Renal cortical epithelial cell (primary cell): ENCODE measurements around the gene MAMLD1. TPM values are rescaled to one million over a fixed set of nuclear protein-coding genes. Genes with fewer than 3 reads are reported as not detected.

ENCODE experiments used
- DNase-seq: peaks from one replicate; pipeline ENCODE4 v3.0.0-alpha.2; 2011; ENCODE audit warnings: low read depth
- total RNA-seq: library from RNA; depleted of rRNA; stranded (reverse); fragments of >200 nt; gene quantifications from 2 replicates; pipeline ENCODE4 v1.2.3, GENCODE V29; 2014

Gene MAMLD1
- total RNA-seq, 1 donor from 2014 or later: 0.40 TPM

DNA sequence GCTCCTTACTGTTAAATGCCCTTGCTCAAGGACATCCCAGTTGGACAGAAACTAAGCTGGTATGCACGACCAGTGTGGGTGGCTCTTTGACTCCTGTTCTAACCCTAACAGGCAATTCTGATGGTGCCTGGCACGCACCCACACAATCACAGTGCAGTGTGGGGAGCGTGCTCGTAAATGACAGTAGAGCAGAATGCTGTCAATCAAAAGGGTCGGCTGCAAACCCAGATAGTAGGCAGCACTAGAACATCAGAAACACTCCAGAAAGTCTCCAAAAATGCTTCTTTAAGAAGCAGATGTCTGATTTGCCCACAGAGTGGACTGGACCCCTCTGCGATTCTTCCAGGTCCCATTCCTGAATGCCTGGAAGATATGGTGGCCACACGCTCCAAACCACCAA, 167.7 kb downstream of the MAMLD1 start:
- DNase-seq: no peak

DNA sequence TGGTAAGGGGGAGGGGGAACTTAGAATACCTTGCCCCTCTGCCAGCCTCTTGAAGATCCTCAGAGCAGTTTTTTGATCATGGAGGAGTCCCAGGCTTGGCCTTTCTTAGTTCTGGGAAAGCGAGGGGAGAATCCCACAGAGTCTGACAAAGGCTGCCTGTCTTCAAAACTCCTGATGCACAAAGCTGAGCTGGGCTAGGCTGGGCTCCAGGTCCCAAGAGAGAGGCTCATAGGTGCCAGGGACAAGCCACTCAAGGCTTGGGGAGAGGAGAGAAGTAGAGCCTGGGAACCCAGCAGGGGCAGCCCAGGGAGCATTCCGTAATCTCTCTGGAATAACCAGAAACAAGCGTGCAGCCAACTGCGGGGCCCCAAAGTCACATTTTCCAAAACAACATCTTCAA, 168.3 kb downstream of the MAMLD1 start:
- no peak for DNase-seq

DNA sequence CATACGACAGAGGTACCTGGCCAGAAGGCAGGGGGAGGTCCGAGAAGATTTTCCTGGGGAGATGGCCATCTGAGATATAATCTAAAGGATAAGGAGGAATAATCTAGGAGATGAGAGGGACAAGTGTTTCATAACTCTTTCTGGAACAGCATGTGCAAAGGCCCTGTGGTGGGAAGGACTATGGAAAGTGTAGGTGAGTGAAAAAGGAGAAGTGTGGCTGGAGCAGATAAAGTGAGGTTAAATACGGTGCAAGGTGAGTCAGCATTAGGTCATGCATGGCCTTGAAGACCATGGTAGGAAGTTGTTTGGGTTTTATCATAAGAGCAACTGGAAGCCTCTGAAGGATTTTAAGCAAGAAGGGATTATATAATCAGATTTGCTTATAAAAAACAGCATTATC, 170.7 kb downstream of the MAMLD1 start:
- DNase-seq: no peak

DNA sequence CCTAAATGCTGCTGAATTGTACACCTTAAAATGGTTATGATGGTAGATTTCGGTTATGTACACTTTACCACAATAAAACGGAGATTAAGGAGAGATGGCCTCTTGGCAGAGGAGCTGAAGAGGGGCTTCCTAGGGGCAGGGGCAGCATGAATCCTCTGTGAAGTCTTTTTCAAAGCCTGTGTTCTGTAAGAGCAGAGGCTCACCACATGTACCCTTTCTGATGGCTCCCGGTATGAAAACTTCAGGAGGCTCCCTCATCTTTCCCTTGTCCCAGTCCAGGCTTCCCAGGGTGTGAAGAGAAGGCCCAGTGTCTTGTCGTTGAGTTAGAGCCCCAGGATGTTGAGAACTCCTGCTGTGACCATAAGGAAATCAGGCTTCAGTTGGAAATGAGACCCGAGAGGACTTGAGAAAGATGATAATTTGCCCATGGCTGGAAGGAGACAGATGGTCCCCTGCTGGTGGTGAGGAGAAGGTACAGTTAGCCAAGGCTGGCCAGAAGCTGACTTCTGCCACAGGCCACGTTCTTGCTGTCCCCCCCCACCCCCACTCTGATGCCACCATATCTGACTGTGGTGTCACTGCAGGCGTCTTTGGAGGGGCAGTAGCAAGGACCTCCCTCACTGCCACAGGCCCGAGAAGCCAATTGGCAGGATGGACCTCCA, 173.5 kb downstream of the MAMLD1 start:
- no peak for DNase-seq

DNA sequence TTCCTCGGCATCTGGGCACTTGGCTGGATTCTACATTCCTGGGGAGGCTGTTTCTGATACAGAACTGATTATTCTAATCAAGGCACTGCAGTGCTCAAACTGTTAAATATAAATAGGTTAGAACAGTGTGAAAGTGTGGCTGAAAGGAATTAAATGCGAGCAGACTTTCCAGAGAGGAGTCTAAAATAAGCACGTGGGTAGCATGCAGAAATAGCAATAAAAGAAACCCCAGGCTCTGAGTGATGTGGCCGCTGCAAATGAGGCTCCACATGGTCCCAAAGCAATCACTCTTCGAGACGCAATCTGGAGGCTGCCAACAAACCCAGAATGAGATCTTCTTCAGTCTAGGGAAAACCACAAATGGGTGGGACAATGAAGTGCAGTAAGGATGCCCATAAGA, 174.7 kb downstream of the MAMLD1 start:
- DNase-seq: no peak

DNA sequence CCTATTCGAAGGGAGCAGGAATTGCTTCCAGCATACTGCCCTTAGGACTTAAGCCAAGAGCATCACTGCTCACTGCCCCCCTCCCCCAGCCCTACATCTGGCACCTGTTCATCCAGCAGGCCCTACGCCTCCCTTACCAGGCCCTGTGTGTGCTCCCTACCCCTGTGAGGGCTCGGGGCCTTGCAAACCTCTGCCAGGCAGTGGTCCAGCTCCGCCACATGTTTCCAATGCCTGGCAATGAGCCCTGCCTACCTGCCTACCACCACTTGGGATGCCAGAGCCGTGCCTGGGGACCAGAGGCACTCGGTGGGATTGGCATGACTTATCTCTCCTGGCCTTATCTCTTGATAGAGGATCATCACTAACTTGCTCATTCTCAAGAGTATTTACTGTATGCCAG, 177.8 kb downstream of the MAMLD1 start:
- DNase-seq: no peak

DNA sequence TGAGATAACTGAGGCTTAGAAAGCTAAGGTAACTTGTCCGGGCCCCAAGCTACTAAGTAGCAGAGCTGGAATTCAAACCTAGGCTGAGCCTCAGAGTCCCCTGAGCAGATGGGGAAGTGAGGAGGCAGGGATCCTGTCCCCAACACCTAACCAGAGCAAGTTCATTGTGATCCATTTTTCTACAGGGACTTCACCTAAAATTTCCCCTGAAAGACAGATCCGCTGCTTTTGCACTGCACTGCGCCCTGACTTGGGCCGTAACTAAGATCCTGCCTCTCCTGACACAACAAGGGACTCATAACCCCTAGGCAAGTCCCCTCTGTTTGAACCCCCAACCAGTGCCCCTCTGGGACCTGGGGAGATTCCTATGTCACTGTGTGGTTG, 179.7 kb downstream of the MAMLD1 start:
- no peak for DNase-seq

DNA sequence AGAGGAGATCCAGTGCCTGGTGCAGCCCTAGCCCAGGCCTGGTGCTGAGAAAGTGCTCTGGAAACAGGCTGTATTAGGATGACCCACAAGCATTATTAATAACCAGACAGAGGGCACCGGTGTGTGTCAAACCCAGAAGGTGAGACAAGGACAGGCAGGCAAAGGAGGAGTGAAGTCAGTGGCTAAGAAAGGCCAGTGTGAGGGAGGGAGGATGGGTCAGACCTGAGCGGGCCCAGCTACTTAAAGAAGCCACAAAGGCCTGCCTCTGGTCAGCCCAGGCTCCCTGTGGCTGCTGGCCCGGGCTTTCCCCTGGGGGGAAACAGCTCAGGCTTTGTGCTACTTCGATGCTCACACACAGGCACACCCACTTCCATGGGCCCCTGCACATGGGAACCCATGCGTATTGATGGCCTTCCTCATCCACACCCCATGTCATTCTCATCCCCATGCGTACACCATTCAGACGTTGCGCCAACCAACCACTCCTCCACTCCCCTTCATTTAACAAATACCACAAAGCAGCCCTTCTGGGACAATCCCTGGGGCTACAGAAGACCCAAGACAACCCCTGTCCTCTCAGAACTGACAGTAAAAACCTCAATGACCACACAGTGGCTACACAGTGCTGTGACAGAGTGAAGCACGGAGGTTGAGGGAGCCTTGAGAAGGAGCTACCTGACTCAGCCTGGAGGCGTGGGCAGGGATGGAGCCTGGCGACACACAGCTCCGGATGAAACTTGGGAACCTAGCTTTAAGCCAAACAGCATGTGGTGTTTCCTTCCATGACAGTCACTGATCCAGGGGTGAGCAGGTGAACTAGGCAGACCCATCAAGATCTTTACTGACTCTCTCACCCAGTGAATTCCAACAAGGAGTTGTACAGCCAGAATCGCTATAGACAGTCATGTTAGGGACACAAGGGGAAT, 180.4 kb downstream of the MAMLD1 start:
- DNase-seq: peak; percentile 35

DNA sequence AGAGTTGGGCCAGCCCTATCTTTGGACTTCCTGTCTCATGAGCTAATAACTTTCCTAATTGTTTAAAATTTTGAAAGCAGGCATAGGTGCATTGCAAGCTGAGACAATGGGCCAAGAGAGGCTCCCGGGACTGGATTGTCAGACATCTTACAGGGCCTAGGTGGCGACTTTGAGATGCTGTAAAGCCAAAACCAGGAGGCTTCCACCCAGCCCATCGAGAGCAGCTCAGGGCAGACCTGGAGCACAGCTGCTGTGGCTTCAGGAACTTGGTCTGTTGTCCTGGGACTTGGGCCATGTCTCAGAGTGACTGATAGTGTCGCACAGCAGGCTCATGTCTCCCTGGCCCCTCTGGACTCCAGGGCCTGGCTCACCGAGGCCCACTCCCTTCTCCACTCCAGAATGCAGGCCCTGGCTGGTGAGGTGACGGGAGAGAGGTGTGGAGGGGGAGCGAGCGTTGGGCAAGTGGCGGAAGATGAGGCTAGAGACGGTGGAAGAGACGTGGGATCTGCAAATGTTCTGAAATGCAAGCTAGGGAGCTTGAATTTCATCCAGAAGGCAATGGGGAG, 181.2 kb downstream of the MAMLD1 start:
- no peak for DNase-seq

DNA sequence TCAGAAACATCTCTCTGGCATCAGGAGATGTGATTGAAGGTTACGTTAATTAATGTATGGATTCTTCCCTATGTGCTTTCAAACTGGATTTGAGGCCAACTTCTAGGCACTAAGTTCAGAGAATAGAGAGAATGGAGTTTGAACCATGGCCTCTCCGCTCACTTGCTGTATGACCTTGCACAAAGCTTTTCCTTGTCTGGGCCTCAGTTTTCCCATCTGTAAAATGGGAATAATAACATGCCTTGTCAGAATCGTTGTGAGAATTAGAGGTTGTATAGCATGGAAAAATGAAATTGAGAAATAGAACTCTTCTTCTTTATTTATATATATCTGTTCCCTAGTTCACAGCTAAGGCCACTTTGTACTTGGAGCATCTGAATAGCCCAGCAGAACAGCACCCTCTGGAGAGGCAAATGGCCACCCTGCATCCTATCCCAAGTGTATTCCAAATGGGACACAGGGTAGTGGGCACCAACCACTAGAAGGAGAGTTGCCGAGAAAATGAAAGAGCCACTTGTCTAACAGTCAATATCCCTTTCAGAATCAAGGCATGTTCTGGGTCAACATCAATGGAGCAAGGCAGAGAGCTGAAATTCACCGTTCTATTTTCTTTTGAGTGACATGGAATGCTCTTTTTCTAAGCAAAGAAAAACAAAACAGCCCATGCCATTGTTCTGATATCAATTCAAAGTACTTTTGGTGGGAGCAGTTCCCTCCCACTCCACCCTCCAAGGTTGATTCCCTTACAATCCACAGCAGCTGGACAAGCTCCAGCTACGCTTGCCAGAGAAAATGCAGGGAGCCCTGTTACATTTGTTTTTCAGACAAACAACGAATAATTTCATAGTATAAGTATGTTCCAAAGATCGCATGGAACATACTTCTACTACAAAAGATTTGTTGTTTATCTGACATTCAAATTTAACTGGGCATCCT, 182.0 kb downstream of the MAMLD1 start:
- DNase-seq: no peak

DNA sequence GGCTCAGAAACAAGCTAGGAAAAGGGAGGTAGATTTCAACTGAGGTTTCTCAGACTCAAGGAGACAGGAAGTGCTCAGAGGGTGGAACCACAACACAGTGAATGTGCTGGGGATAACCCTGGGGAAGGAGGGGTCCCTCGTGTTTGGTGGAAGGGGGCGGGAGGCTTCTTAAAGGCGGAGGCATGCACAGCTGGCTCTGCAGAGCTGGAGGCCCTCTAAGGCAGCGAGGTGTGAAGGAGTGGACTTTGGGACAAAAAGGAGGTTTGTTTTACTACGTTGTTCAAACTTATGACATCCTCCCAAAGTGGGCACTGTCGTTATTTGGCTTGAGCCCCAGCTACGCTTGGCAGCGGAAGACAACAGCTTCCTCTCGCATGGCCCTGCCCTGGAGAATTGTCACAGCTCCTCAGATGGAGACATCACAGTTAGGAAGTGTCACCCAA, 183.6 kb downstream of the MAMLD1 start:
- DNase-seq: peak; percentile 28

DNA sequence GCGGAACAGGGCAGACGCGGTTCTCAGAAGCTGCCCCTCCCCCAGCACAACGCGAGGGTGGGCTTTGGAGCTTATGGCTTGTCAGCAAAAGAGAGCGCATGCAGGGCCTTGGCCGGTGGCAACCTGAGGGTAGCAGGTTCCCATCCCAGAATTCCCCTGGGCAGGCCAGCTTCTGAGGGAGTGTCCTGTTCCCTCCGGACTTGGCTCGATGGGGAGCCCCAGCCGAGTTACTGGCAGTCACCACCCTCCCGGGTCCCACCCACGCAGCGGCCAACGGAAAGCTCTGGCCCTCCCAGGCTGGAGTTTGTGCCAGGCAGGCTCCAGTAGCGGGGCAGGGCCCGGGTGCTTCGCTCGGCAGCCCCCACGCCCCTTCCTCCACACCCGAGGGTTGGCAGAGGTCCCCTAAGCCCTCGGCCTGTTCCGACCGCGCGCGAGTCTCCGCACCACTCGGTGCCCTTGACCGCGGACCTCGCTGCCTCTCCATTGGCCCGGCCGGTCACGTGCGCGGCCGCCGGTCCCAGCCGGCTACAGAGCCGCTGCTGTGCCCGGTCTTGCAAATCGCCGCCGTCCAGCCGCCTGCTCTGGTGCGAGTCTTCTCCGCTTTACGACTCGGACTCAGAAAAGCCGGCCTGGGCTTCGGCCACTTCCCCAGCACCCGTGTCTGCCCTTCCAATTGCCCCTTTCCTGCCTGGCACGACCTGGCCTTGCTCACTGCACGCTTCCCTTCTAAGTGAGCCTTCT, 184.4 kb downstream of the MAMLD1 start:
- peak; percentile 43 for DNase-seq

DNA sequence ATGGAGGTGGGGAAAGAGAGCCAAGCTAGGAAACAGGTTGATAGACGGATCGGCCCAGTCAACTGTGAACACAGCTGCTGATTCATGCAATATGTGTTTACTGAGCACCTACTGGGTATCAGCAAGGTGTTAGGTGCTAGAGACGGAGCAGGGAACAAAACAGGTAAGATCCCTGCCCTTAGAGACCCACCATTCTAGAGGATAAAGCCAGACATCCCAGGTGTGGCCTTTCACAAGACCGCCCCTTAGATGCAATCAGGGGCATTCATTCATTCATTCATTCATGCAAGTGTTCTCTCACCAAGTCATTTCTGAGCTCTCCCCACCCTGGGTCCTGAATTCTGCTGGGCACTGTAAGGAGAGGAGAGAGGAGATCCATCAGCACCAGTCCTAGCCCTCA, 185.1 kb downstream of the MAMLD1 start:
- DNase-seq: peak; percentile 13

DNA sequence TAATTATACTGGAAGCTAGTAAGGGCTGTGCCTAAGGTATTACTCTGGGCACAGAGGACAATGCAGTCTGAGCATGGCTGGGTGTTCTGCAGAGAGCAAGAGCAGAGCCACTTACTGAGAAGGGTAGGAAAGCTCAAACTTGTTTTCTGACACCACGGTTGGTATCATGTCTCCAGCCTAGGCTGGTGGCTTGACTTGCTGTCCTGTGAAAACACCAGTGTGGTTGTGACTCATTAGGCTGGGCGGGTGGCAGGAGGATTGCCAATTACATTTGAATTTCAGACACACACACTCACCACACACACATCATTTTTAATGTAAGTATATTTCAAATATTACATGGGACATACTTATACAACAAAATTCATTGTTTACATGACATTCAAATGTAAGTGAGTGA, 185.6 kb downstream of the MAMLD1 start:
- DNase-seq: peak; percentile 45

DNA sequence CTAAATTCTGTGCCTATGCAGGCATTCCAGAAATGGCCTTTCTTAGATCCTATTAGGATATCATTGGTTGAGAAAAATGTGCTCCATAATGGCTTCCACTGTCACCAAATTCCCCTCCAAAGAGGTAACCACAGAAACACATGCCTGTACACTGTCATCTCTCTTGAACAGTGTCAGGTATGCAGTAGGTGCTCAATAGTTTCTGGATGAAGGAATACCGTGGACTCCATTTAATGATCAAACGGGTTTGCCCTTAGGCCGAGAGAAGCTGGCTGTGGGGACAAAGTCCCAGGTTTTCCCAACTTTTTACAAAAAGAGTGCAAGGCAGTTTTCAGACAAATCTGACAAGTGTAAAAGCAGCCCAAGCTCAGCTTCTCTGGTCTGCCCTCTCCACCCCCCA, 188.8 kb downstream of the MAMLD1 start:
- no peak for DNase-seq

DNA sequence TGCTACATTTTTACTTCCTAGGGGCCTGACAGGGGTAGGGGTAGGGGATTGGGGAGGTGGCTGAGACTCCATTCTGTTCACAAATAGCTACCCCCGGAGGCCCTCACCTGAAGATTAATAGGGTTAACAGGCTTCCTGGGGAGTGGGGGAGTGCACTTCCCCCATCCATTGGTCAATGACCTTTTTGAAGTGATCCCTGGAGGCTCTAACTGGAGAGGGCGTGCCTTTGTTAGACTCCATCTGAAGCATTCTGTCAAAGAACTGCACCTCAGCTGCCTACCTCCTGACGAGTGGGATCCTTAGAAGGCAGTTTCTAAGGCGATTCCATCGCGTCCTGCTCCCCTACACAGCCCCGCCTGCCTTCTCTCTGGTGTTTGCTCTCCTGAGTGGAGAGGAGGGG, 195.3 kb downstream of the MAMLD1 start:
- no peak for DNase-seq

Other genes starting within 250 kb of the MAMLD1 start
- gene MTM1, start 205.3 kb downstream of the MAMLD1 start, total RNA-seq: 10.8 and 19.2 TPM in 2 replicates